GM19468 (cell line): ENCODE results near the gene GPLD1.

Experiments used
- ATAC-seq: cut with Tn5 transposase; IDR thresholded peaks from one replicate; pipeline ENCODE4 v1.9.1; 2021; ENCODE audit warnings: mild to moderate bottlenecking, moderate library complexity, moderate number of reproducible peaks; ENCODE audit not compliant: unreplicated experiment; ENCODE audit errors: extremely low read depth

Gene GPLD1

GRCh38 chr6:24458941-24459340, 30.4 kb downstream of the GPLD1 start:
- ATAC-seq: no peak

DNA sequence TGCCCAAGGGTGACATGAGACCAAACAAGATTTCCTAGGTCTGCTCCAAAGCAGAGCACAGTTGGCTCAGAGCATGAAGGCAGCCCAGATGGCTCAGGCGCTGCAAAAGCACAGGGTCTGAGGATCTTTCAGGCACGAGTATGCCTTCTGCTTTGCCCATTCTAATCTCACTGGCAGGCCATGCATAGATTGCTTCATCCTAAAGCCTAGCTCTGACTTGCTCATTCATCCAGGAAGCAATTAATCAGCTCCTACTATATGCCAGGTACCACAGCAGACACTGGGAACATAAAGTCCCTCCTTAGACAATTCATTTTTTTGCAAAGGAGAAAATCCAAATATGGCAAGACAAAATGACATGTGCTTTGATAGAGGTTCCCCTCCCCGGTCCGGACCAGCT, 31.2 kb downstream of the GPLD1 start:
- no peak for ATAC-seq

GRCh38 chr6:24455061-24455460, 34.3 kb downstream of the GPLD1 start:
- no peak for ATAC-seq

GRCh38 chr6:24454452-24454851, 34.9 kb downstream of the GPLD1 start:
- ATAC-seq: no peak

DNA sequence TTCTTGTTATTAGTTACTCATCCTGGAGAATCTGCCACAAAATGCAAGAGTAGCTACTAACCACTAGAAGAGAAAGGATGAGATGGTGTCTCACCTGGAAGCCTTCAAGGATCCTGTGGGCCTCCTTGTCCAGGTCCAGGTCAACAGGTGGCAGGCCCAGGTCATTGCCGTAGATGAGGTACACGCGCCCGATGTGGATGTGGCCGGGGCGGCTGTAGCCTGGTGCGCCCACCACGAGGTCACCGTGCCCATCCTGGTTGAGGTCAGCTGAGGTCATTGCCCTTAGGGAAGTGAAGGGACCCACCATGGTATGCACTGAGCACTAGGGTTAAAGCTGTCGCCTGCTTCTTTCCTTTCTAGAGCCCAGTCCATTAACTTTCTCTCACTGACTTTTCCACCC, 35.5 kb downstream of the GPLD1 start:
- ATAC-seq: no peak

- ATAC-seq: no peak
These were observed 37.6 kb downstream of the GPLD1 start for GRCh38 chr6:24451581-24452388.

GRCh38 chr6:24448828-24449525, 40.4 kb downstream of the GPLD1 start:
- ATAC-seq: no peak

GRCh38 chr6:24448396-24448795, 41.0 kb downstream of the GPLD1 start:
- ATAC-seq: no peak

GRCh38 chr6:24446670-24447069, 42.7 kb downstream of the GPLD1 start:
- no peak for ATAC-seq

DNA sequence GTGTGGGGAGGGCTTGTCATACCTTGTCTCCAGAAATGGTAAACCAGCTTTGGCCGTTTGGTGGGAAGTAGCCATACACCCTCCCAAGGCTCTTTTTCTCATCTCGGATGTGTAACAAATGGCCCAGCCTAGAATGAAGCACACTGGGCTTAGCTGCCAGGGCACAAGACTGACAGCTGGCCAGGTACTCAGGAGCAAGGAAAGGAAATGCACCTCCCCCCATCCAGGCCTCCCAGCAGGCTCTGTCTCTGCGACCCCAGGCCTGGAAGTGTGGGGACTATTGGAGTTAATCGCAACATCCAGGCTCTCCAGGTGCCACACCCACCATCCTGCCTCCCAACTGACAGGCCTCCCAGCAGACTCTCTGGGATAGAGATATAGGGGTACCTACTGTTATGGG, 43.7 kb downstream of the GPLD1 start:
- no peak for ATAC-seq

DNA sequence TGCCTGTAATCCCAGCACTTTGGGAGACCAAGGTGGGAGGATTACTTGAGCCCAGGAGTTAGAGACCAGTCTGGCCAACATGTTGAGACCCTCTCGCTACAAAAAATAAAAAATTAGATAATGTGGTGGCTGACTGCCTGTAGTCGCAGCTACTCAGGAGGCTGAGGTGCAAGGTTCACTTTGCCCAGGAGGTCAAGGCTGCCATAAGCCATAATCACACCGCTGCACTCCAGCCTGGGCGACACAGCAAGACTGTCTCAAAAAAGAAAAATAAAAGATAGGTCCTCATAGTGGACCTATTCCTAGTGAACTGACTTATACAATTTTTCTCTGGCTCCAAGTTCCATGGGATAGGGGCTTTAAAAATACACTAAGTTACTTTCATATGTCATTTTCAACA, 44.8 kb downstream of the GPLD1 start:
- ATAC-seq: no peak

- ATAC-seq: no peak
These were observed 47.8 kb downstream of the GPLD1 start for GRCh38 chr6:24441599-24441904.

DNA sequence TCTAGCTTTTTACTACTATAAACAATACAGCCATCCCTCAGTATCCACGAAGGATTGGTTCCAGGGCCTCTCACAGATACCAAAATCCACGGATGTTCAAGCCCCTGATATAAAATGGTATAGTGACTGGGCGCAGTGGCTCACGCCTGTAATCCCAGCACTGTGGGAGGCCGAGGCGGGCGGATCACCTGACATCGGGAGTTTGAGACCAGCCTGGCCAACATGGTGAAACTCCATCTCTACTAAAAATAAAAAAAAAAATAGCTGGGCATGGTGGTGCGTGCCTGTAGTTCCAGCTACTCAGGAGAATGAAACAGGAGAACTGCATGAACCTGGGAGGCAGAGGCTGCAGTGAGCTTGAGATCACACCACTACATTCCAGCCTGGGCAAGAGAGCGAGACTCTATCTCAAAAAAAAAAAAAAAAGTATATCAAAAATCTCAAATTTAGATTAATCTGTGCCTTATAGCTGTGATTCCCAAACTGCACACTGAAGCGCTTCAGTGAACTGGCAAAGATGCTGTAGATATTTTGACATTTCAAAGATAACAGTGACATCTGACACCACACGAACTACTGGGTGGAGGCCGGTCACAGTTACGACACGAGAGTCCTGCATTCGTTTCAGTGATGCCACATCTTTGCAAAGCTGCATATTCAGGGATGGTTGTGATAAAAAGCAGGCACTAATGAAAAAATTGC, 48.3 kb downstream of the GPLD1 start:
- no peak for ATAC-seq

DNA sequence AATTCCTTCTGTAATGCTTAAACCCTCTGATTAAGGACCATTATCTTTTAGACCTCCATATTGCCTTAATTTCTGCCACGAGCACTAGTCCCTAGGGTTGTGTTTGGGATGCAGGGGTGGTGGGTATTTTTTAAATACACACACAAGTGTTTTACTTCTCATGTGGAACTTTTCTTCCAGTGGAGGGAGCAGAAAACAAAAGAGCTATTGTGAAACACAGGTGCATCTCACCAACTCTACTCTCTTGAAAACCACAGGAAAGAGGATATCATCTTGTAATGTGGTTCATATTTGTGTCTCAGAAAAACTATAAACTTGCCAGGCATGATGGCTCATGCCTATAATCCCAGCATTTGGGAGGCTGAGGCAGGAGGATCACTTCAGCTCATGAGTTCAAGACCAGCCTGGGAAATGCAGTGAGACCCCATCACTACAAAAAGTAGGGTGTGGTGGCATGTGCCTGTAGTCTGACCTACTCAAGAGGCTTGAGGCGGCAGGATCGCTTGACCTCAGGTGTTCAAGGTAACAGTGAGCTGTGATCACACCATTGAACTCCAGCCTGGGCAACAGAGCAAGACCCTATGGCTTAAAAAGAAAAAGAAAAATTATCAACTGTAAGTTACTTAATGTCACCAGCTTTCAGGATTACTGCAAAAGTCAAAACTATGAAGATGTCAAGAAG, 49.4 kb downstream of the GPLD1 start:
- ATAC-seq: no peak

GRCh38 chr6:24436979-24437378, 52.4 kb downstream of the GPLD1 start:
- no peak for ATAC-seq

DNA sequence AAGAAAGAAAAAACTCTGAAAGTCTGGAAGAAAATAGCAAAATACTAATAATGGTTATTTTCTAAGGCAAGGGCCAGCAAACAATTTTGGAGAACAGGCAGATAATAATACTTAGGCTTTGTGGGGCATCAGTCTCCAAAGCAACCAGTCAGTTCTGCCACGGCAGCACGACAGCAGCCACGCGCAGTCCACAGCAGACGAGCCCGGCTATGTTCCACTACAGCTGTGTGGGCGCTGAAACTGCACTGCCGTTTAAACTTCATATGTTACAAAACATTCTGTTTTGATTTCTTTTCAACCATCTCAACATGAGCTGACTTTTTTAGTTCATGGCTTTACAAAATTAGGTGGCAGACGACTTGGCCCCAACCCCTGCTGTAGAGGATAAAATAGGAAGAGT, 56.8 kb downstream of the GPLD1 start:
- no peak for ATAC-seq

DNA sequence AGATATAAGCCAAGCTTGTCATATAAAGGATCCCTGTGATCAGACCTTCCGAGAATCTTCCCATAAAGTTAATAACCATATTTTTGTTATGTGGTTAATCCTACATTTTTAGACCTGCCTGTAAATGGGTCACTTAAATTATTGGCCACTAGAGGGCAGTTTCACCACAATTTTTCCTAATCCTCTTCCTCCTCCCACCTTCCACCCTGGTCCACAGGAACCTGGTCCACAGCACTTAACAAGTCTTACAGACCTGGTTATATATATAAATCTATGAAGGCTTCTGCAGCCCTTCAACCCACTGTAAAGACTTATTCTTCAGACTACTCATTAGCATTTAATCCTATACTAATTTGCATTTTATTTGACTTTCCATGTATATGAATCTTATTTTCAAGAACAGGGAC, 58.3 kb downstream of the GPLD1 start:
- no peak for ATAC-seq

- ATAC-seq: no peak
These were observed 59.3 kb downstream of the GPLD1 start for GRCh38 chr6:24430086-24430485.

- no peak for ATAC-seq
These were observed 60.2 kb downstream of the GPLD1 start for GRCh38 chr6:24429146-24429545.

DNA sequence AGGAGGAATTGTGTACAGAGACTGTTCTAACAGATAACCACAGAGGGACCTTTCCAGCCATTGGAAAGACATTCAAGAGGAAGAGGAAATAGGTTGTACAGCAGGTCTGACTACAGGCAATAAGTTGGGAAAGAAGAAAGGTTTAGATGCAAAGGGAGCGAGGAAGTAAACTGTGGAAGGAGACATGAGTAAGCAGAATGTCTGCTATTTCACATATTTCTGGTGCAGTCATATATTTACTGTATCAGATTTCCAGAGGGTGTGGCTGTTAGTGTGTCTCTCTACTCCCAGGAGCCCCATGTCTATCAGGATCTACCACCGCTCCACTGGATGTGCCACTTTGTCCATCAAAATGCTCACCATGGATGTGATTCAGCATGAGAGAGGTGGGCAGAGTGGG, 60.8 kb downstream of the GPLD1 start:
- no peak for ATAC-seq
